ENCODE data around the gene TSHZ2. TPM values are rescaled to one million over a fixed set of nuclear protein-coding genes. Genes with fewer than 3 reads are reported as not detected.

TSHZ2 gene
- total and polyA plus RNA-seq, 2 experiments from 2014 or later, result 1.1 to 5.2 TPM

DNA sequence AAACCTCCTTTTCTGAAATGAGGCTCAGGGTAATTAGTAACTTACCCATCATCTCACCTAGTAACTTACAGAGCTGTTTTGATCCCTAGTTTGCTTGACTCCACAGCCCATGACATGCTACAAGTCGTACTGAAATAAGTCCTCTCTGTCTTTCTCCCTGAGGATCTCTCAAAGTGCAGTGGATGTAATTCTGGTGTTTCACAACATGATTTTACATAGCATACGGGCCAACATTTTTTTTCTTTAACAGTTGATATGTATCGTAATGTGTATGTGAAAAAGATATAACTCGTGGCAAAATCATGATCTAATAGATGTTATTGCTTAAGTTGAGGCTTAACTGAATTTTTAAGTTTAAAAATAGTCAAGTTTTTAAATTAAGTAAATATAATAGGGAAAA is 45.0 kb downstream of the TSHZ2 start:
- Histone ChIP-seq H2AFZ (no peak overlapping the region), H3K9me3 (ENCODE audit: low read depth) (no peaks in the 10 kb centered on the region), H3K27me3 (no peaks in the 10 kb centered on the region), H3K27ac (no peak overlapping the region), H3K4me1 (ENCODE audit: insufficient read depth) (no peaks in the 10 kb centered on the region), H4K20me1 (ENCODE audit: insufficient read depth, poor library complexity, severe bottlenecking) (no peaks in the 10 kb centered on the region), H3K4me3 (no peak overlapping the region), H3K79me2 (no peaks in the 10 kb centered on the region), H3K4me2 (no peak overlapping the region), H3K9me2 (replicated peaks; ENCODE audit: insufficient read depth) (no peaks in the 10 kb centered on the region), H3K36me3 (replicated peaks; ENCODE audit: insufficient read depth, low read depth) (no peaks in the 10 kb centered on the region)
- no peak for DNase-seq (ENCODE audit: low spot score)
- WGBS (ENCODE audit: low lambda C conversion rate, missing lambda C conversion rate), result 84% methylated on average over 4 of the region's 4 CpGs
- TF ChIP-seq EZH2phosphoT487 (IDR thresholded peaks at IDR 0.05; ENCODE audit: low read depth, severe bottlenecking, unreplicated experiment) (no peak), EZH2 (IDR thresholded peaks at IDR 0.05; ENCODE audit: borderline replicate concordance) (no peak)
- TF ChIP-seq, protein P1, sequence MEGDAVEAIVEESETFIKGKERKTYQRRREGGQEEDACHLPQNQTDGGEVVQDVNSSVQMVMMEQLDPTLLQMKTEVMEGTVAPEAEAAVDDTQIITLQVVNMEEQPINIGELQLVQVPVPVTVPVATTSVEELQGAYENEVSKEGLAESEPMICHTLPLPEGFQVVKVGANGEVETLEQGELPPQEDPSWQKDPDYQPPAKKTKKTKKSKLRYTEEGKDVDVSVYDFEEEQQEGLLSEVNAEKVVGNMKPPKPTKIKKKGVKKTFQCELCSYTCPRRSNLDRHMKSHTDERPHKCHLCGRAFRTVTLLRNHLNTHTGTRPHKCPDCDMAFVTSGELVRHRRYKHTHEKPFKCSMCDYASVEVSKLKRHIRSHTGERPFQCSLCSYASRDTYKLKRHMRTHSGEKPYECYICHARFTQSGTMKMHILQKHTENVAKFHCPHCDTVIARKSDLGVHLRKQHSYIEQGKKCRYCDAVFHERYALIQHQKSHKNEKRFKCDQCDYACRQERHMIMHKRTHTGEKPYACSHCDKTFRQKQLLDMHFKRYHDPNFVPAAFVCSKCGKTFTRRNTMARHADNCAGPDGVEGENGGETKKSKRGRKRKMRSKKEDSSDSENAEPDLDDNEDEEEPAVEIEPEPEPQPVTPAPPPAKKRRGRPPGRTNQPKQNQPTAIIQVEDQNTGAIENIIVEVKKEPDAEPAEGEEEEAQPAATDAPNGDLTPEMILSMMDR (IDR thresholded peaks at IDR 0.05; ENCODE audit: poor library complexity), result no peak

DNA sequence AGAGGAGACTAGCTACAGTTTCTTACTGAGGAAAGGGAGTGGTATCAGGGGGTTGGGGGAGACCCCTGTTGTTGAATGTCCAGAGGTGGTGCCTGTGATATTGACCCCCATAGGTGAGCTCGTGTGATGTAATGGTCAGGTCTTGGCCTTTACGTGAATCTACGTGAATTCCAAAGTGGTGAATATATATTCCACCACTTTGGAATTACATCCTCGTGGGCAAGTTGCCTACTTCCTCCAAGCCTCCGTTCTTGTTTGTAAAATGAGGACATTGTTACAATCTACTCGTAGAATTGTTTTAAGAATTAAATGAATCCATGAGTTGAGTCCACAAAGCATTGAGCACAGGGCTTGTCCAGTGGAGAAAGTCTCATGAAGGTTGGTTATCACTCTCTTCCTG is 47.3 kb downstream of the TSHZ2 start:
- no peak for DNase-seq (ENCODE audit: low spot score)
- Histone ChIP-seq H4K20me1 (ENCODE audit: insufficient read depth, poor library complexity, severe bottlenecking) (no peaks in the 10 kb centered on the region), H3K9me2 (replicated peaks; ENCODE audit: insufficient read depth) (no peaks in the 10 kb centered on the region), H3K79me2 (no peaks in the 10 kb centered on the region), H2AFZ (no peak overlapping the region), H3K4me3 (no peak overlapping the region), H3K4me2 (no peak overlapping the region), H3K9me3 (ENCODE audit: low read depth) (no peaks in the 10 kb centered on the region), H3K27me3 (no peaks in the 10 kb centered on the region), H3K4me1 (ENCODE audit: insufficient read depth) (no peaks in the 10 kb centered on the region), H3K27ac (no peak overlapping the region), H3K36me3 (replicated peaks; ENCODE audit: insufficient read depth, low read depth) (no peaks in the 10 kb centered on the region)
- no peak for TF ChIP-seq EZH2 (IDR thresholded peaks at IDR 0.05; ENCODE audit: borderline replicate concordance)
- TF ChIP-seq, protein P1 (IDR thresholded peaks at IDR 0.05; ENCODE audit: poor library complexity), result no peak
- no peak for TF ChIP-seq EZH2phosphoT487 (IDR thresholded peaks at IDR 0.05; ENCODE audit: low read depth, severe bottlenecking, unreplicated experiment)
- 95% methylated on average over 6 of the region's 6 CpGs for WGBS (ENCODE audit: low lambda C conversion rate, missing lambda C conversion rate)

DNA sequence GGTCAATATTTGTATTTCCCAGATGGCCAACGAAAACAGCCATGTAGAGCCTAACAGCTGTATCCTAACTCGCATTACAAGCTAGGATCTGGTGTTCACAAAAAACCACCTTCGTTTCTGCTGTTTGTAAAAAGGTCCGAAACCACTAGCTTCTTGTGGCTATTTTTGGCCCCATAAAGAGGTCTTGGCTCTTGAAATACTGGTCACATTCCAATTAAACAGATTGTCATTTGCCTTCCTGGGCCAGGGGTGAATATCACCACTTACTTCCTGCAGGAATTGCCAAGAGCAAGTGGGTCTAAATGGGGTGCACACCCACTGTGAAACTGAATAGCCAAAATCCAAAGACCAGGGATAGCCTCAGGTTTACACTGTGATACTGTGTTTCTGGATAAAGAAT is 48.2 kb downstream of the TSHZ2 start:
- H3K79me2 ChIP-seq, result peaks cover 3% of the 10 kb centered on the region
- H2AFZ ChIP-seq, result no peak overlapping the region
- no peaks in the 10 kb centered on the region for H3K36me3 ChIP-seq (replicated peaks; ENCODE audit: insufficient read depth, low read depth)
- no peaks in the 10 kb centered on the region for H3K4me1 ChIP-seq (ENCODE audit: insufficient read depth)
- no peaks in the 10 kb centered on the region for H3K9me2 ChIP-seq (replicated peaks; ENCODE audit: insufficient read depth)
- no peak for TF ChIP-seq EZH2 (IDR thresholded peaks at IDR 0.05; ENCODE audit: borderline replicate concordance)
- TF ChIP-seq, protein P1 (IDR thresholded peaks at IDR 0.05; ENCODE audit: poor library complexity), result no peak
- TF ChIP-seq EZH2phosphoT487 (IDR thresholded peaks at IDR 0.05; ENCODE audit: low read depth, severe bottlenecking, unreplicated experiment), result no peak
- H3K9me3 ChIP-seq (ENCODE audit: low read depth), result no peaks in the 10 kb centered on the region
- no peak overlapping the region for H3K4me3 ChIP-seq
- no peak for DNase-seq (ENCODE audit: low spot score)
- H3K27ac ChIP-seq, result no peak overlapping the region
- no peaks in the 10 kb centered on the region for H3K27me3 ChIP-seq
- no peak overlapping the region for H3K4me2 ChIP-seq
- H4K20me1 ChIP-seq (ENCODE audit: insufficient read depth, poor library complexity, severe bottlenecking), result no peaks in the 10 kb centered on the region
- 87% methylated on average over 4 of the region's 4 CpGs for WGBS (ENCODE audit: low lambda C conversion rate, missing lambda C conversion rate)

DNA sequence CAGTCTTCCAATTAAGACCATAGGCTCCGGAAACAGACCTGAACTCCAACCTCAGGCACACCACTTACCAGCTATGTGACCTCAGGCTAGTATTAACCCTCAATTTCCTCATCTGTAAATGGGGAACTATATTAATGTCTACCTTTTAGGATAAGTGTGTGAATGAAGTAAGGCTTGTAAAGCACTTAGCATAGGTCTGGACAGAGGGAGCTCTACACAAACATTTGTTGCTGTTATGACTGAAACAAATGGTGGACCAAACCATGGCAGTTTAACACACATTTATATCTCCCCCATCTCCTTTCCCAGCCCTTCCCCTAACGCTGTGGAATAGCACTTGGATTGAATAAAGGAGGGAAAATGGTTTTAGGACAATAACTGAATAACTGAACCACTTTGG is 48.7 kb downstream of the TSHZ2 start:
- Histone ChIP-seq H4K20me1 (ENCODE audit: insufficient read depth, poor library complexity, severe bottlenecking) (no peaks in the 10 kb centered on the region), H3K27ac (no peak overlapping the region), H3K4me1 (ENCODE audit: insufficient read depth) (no peaks in the 10 kb centered on the region), H3K36me3 (replicated peaks; ENCODE audit: insufficient read depth, low read depth) (no peaks in the 10 kb centered on the region), H3K4me2 (no peak overlapping the region), H3K27me3 (no peaks in the 10 kb centered on the region), H3K79me2 (peaks cover 3% of the 10 kb centered on the region), H3K9me2 (replicated peaks; ENCODE audit: insufficient read depth) (no peaks in the 10 kb centered on the region), H3K9me3 (ENCODE audit: low read depth) (no peaks in the 10 kb centered on the region), H3K4me3 (no peak overlapping the region), H2AFZ (no peak overlapping the region)
- 77% methylated on average over 2 of the region's 2 CpGs for WGBS (ENCODE audit: low lambda C conversion rate, missing lambda C conversion rate)
- TF ChIP-seq EZH2 (IDR thresholded peaks at IDR 0.05; ENCODE audit: borderline replicate concordance) (no peak), EZH2phosphoT487 (IDR thresholded peaks at IDR 0.05; ENCODE audit: low read depth, severe bottlenecking, unreplicated experiment) (no peak)
- TF ChIP-seq, protein P1 (IDR thresholded peaks at IDR 0.05; ENCODE audit: poor library complexity), result no peak
- no peak for DNase-seq (ENCODE audit: low spot score)
